Stimulated activated CD4-positive, alpha-beta T cell treated with anti-CD3 and anti-CD28 coated beads, Interleukin-2, amount 100 ng/mL, for 24 hours (primary cell): Measurements from ENCODE around the gene HEXIM1.
A peak's percentile ranks its signal among the peaks of the same experiment; 100 is the strongest.

Experiments used
- DNase-seq, 2 donors: peaks; one replicate each; pipeline ENCODE4 v3.0.0-alpha.2; 2020

The HEXIM1 gene, protein sequence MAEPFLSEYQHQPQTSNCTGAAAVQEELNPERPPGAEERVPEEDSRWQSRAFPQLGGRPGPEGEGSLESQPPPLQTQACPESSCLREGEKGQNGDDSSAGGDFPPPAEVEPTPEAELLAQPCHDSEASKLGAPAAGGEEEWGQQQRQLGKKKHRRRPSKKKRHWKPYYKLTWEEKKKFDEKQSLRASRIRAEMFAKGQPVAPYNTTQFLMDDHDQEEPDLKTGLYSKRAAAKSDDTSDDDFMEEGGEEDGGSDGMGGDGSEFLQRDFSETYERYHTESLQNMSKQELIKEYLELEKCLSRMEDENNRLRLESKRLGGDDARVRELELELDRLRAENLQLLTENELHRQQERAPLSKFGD

DNA sequence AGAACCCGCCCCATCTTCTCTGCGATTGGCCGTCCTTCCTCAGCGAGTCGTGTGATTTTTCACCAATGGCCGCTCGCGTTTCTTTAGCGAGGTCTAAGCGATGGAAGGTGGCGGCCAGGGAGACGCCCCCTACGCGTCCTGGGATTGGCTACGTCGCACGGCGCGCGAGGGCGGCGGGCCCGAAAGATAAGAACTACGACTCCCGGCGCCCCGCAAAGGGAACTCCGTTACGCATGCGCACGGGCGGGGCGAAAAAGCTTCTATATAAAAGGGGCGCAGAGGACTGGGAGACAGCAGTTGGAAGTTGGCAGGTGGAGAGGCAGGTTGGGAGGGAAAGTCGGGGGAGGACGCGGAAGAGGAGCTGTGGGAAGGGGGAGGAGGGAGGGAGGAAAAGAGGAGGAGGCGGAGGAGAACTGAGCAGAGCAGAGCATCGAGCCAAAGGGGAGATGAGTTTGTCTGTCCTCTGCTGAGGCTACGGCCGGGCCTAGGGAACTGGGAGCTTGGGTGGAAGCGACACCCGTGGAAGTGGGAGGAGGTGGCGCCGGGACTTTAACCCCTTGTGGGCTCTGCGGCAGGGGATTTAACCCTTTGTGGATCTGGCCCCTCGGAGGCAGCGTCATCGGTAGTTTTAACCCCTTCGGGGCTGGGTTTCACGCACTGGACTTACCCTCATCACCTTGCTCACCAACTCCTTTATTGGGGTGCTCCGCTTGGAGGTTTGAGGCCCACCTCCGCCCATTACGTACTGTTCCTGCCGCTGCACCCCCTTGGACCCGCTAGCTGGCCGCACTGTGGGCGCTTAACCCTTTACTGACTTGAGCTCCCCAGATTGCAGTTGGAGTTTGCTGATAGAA, at the start of gene HEXIM1:
TSS of gene HEXIM1 (plus strand) at position 293 of the 854 bp plus-strand sequence. CDS start 716 bp downstream, outside the sequence.
- DNase-seq, result peak; percentile 98 to 99

DNA sequence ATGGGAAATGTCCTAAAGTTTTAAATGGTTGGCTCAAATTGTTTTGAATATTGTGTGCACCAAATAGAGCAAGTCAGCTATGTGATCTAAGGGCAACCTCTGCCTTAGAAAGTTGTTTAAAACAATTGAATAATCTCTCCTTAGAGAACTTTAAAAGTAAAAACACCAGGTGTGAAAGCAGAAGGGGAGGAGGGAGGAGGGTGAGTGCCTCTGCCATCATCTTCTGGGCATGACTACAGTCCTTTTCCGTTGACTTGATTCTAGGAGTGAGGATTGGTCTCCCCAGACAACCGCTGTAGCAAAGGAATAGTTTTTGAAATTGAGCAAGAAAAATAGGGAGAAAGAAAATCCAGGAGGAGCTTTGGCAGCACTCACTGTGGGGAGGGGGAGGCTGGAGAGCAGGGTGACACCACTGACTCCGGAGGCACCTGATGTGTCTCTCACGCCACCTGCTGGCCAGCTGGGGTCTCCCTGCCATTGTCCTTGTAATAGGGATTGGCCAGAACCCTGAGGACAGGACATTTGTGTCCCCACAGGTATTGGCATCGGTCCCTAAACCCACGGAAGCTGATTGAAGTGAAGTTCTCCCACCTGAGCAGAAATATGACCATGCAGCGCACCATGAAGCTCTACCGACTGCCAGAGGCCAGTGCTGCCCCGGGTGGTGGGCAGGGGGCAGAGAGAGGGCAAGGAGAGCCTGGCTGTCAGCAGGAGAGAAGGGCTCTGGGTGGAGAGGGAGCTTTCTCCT, 49.2 kb upstream of the HEXIM1 start:
- DNase-seq, result peak; percentile 77 to 82

DNA sequence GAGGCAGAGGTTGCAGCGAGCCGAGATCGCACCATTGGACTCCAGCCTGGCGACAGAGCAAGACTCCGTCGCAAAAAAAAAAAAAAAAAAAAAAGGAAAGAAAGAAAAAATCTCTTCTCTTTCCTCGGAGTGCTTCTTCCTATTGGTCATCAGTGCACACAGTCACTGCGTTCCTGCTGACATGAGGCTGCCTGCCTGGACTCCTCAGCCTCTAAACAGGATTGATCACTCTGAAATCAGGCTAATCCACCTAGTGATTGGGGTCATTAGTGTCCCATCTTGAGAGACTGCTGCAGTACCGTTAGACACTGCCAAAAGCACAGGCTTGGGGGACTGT, 46.8 kb upstream of the HEXIM1 start:
- no peak for DNase-seq

DNA sequence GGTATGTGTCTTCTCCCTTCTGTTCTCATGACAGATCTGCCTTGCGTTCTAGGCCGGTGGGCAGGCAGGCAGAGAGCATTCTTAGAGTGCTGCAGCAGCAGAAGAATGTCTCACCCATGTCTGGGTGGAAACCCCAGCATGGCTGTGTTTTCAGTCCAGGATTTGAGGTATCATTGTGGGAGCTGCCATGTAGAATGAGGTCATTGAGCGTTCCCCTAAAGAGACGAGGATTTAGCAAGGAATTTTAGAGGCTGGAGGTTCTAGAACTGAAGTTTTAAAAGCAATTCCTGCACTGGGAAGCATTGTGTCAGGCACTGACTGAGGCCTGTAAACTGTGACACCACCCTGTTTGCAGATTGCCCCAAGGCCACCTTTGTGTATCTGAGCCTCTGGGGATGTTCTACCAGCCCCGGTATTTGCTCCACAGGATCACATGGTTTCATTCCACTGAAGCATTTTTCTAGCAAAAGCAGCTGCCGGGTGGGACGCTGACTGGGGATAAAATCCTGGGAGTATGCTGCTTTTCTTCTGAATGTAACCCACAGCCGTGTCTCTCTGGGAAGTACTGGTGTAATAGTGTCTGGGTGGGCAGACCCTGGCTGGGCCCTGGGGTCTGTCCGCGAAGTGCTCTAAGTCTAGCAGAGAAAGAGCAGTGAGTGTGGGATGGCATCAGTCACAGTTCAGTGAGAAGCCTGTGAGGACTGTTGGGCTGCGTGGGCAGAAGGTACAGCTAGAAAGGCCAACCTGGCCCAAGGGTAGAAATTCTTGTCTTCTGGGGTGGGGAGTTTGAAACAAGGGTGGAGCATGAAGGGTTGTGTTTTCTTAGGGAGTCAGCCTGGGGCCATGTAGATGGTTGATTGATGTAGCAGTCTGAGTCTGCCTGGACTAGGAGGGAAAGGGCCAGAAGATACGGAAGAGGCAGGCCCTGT, 46.1 kb upstream of the HEXIM1 start:
- no peak for DNase-seq

DNA sequence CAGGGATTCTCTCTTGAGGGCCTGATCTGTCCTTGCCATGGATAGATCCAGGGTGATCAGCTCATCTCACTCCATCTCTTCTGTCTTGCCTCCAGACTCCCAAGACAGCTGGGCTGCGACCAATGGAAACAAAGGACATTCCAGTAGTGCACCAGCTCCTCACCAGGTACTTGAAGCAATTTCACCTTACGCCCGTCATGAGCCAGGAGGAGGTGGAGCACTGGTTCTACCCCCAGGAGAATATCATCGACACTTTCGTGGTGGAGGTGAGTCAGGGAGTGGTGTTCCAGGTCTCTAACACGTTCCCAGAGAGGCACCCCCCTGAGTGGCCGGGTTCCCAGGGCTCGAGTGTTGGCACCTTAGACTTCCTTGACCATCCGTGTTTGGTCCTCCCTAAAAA, 45.4 kb upstream of the HEXIM1 start:
- no peak for DNase-seq

DNA sequence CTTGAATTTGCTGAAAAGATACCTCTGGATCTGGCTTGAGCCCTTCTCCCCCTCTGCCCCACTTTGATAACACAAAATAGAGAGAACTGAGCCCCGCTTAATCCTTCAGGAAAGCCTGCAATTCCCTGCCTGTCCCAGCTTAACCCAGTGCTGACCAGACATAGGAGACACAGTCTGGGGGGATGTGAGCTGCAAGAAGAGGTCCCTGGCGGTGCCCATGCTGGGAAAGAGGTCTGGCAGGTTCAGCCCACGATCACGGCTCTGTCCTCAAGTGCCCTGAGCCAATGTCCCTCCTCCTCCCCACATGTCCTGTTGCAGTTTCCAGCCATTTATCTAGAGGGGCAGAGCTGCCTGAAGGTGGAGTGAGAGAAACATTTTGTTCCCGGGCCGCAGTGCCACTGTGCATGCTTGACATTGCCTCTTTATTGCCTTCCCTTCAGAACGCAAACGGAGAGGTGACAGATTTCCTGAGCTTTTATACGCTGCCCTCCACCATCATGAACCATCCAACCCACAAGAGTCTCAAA, 44.9 kb upstream of the HEXIM1 start:
- no peak for DNase-seq

DNA sequence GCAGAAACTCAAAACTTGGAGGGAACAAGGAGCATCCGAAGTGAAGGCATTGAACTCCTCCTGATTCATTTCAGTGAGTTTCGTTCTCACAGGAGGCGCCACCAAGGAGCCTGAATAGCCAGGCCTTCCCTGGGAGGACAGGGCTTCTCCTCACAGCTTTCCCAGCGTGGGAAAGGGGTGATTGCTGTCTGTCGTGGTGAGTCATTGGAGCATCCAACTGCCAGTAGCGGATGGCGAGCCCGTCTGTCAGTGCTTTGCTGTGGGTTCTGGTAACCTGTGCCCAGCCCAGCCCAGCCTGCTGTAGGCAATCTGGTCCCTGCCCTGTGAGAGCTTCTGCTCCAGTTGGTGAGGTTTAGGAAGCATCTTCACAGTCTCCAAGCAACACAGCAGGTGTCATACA, 44.2 kb upstream of the HEXIM1 start:
- DNase-seq, result no peak

DNA sequence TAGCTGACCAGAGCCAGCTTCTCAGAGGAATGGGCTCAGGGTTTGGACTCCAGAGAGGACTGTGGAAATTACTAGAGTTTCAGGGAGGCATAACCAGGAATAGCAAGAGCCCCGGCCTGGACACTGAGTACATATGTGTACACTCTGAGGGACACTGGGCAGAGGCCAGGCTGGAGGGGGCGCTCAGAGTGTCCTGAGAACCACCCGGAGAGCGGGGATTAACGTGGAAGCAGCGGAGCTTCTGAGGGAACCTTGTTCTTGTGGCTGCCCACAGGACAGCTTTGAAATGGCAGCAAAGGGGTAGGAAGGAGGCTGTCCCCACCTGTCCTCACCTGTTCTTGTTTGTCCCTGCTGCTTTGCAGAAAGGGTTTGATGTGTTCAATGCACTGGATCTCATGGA, 43.8 kb upstream of the HEXIM1 start:
- no peak for DNase-seq

DNA sequence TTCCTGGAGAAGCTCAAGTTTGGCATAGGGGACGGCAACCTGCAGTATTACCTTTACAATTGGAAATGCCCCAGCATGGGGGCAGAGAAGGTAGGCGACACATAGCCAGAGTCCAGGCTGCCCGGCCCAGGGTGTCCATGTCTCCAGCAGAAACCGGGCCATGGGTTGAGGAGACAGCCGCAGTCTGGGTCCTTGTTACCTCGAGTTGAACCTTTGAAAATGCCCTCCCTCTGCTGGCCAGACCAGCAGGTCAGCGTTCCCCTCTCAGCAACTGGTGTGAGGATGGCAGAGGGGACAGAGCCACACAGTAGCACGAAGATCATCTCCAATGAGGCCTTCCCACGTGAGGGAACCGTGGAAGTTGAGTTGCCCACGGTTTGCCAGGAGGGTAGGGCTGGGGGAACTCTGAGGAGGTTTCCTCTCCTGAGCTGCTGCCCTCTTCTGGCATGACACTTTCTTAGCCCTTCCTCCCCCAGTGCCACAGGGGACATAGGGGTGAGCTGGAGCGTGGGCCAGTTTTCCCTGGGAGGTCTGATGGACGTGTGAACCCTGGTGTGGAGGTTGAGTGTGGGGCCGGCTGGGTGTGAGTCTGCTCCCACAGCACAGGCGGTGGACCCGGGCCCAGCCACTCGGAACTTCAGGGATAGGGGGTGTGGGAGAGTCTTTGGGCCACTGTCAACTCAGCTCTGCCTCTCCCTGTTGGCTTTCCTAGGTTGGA, 43.2 kb upstream of the HEXIM1 start:
- no peak for DNase-seq

DNA sequence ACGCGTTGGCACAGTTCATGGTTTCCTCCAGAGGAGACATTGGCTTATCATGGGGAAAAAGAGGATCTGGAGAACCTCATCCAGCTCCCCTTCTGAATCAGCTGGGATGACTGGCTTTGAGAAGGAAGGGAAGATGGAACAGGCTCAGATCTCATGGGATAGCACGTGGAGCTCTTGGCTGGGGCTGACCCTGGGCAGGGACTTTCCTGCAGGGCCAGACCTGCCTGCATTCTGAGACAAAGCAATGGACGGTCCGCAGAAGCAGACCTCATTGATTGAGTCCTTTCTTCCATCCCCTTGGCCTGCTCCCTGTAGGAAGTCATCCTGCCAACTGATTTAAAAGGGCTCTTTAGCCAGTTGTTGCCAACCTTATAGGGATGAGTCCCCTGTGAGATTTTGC, 42.2 kb upstream of the HEXIM1 start:
- no peak for DNase-seq

DNA sequence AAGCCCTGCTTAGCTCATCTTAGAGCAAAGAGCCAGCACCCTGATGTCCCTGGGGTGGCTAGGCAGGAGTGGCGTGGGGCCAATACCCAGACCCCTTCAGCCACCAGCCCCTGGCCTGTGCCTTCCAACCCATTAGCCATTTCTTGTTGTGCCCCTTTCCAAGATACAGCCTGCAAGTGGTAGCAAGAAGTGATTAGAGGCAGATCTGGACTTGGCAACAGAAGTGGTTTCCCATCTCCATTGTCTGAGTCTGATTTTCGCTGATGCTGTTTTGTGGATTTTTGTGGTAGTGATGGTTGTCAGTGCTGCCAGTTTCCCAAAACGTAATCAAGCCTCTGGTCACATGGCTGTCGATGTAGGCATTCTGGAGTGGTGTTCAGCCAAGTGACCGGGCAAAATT, 41.7 kb upstream of the HEXIM1 start:
- no peak for DNase-seq

DNA sequence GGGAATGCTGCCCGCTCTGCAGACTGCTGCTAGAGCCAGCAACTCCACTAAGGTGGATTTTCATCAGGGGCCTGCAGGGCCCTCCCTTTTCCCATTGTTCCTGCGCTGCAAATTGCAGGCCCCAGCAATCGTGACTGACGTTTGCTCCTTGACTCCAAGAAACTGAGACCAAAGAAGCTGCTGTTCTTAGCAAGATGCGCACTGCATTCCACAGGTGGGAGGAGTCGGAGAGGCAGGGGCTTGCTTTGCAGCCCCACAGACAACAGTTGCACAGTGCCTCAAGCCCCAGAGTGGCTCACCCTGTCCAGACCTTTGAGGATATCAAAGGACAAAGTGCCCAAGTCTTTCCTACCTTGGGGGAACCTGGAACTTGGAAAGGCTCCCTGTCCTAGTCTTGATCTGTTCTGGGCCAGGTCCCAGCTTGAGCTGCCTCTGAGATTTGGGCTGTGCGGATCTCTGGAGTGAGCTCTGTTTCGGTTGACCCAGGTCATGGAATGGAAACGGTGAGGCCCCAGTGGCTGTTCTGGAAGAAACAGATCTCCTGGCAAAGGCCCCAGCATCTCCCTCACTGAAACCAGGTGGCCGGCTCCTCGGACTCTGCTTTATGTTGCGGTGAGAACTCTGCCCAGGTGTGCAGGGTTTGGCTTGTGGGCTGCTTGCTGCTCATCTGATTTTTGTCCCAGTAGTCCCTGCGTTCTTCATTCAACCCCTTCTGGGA, 40.8 kb upstream of the HEXIM1 start:
- DNase-seq, result no peak

DNA sequence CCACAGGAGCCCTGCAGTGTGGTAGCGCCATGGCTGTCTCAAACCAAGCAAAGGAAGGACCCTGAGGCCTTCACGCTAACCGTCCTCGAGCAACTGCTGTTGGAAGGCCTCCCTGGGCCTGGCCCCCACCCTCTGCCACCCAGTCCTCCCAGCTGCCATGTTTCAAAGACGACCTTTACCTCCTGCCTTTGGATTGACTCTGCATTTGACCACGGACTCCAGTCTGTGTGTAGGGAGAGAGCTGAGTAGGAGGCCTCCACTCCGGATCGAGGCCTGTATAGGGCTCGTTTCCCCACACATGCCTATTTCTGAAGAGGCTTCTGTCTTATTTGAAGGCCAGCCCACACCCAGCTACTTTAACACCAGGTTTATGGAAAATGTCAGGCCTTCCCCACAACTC, 40.2 kb upstream of the HEXIM1 start:
- DNase-seq, result no peak

DNA sequence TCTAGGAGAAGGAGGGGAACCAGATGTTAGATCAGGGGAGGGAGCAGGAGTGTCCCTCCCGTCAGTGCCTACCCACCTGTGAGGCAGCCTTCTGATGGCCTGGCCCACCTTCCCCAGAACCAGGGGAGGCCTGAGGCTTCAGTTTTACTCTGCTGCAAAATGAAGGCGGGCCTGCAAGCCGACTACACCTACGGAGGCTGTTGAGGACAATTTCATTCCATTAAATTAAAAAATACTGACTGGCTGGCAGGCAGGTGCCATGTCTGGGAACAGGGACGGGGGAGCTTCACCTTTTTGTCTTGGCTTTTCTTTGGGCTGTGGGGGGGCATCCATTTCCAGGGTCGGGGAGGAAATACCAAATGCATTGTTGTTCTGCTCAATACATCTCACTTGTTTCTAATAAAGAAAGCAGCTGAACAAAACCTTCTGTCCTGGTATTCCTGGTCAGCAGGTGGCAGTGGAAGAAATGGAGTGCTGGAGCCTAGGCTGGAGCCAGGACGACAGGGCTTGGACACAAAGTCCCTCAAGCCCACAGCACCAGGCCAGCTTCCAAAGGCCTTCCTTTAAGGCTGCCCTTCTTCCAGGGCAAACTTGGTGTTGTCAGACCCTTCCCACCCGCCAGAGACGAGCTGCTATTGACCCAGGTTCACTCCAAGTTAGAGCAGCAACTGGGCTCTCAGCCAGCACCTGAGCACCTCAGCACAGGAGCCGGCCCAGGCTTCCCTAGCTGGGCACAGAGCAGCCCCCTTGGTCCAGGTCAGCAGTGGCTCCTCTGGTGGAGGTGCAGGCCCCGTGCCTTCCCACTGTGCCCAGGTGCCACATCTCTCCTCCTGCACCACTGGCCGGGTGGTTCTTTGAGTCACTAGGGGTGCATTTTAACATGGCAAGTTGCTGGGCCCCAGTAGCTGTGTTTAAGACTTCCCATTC, 39.4 kb upstream of the HEXIM1 start:
- DNase-seq, result no peak

DNA sequence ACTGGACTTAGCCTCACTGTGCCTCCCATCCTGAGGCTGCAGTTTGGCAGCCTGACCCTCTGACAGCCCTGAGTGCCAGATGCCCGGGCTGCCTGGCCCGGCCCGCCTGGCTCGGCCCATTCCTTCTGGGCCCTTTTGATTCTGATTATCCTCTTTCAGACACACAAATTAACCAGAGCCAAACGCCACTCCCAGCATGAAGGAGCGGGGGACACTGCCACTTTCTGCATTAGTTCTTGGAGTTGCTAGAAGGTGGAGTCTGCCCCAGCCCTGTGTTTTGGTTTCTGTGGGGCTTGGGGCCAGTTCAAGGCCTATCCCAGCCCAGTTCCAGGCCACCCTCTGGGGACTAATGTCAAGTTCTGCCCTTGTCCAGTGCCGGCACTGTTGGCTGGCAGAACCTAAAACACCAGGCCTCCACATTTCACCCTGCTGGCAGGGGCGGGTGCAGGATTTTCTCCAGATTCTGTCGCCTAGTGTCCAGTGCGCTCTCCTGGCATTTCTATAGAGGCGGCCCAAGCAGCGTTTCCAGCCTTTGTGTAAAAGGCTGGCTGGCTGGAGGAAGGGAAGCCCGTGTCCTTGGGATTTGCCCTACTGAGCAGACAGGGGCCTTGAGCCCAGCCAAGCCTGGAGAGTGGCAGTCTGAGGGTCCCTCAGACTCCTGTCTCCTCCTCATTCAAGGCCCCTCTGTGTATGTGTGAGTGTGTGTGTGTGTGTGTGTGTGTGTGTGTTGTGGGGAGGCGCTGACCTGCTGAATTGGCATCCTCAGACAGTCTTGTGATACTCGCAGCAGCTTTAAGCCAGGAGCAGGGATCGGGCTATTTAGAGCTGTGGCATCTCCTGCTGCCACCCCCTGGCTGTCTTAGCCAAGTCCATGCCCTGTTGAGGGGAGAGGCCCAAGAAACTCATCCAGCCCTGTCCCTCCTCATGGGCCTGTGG, 37.3 kb upstream of the HEXIM1 start:
- DNase-seq, result no peak

DNA sequence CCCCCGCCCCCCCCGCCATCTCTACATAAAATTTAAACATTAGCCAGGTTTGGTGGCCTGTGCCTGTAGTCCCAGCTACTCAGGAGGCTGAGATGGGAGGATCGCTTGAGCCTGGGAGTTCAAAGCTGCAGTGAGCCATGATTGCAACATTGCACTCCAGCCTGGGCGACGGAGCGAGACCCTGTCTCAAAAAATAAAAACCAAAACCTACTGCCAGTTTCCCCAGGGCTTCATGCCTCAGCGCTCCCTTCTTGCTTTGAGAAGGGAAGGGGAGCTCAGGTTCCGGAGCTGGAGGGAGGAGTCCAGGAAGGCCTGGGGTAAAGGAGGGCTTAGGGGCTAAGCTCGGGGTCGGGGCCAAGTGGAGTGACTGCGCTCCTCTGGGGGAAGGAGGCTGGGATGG, 36.4 kb upstream of the HEXIM1 start:
- DNase-seq, result no peak

DNA sequence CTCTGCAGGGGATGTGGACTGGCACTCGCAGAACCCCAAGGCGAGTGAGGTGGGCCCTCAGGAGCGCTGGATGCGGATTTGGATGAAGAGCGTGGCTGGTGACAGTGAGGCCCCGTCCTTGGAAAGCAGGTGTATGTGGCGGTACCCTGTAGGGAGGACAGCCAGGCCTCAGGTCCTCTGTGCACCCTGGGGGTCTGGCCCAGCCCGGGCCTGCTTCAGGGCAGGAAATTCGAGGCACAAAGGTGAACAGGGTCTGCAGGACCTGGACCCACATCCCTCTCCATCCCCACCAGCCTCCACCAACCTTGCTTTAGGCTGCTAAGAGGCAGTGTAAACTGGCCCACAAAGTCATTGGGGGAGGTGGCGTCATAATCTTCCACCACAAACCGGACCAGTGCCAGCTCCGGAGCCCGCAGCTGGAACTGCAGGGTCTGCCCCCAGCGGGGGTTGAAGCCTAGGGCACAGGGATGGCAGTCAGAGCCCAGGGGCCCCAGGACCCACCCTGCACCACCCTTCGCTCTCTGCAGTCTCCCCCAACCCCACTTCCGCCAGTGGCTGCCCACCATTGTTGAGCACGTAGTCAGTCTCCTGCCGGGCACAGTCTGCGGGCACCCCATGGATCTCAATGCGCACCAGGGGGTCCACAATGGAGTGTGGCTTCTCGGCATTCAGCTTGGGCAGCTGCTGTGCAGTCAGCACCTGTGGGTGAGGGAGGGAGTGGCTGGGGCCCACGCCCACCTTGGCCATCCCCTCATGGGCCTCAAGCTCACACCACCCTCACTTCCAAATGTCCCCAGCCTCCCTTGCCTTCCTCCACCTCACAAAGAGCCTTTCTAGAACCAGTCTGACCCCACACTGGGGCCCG, 35.5 kb upstream of the HEXIM1 start:
- no peak for DNase-seq

DNA sequence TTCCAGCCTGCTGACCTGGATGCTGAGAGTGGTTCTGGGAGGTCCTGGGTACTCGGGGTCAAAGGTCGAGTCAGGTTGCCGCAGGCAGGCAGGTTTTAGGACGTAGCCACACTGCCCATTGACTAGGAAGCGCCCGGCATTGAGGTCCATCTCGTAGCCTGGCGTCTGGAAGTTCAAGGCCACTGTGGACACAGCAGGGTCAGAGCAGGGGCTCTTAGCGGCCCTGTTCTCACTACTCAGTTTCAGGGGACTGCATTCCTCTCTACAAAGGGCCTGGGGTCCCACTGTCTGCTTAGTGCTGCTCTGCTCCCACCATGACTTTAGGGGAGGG, 34.9 kb upstream of the HEXIM1 start:
- DNase-seq, result no peak
